Natural killer cell (primary cell): ENCODE measurements around the gene TYROBP. TPM values are rescaled to one million over a fixed set of nuclear protein-coding genes. Genes with fewer than 3 reads are reported as not detected.

Source experiments
- ATAC-seq, 3 donors: fragments of 150-1000 bp in 2 of 3; fragments of 200-7000 bp in 1 of 3; cut with Tn5 transposase; 1 replicate in 1 of 3; 2 replicates in 2 of 3; pipeline ENCODE4 v1.10.0; 2021; ENCODE audit warnings: mild to moderate bottlenecking in 2 of 3, moderate library complexity in 2 of 3
- DNase-seq, 2 donors: peaks; one replicate each; pipeline versions ENCODE4 v3.0.0 to v3.0.0-alpha.2; 2013 to 2021; ENCODE audit warnings: mixed read lengths in 1 of 2
- H3K27ac ChIP-seq: one replicate; pipeline ENCODE4 v1.5.1; 2013; ENCODE audit warnings: mild to moderate bottlenecking, low read length
- H3K27me3 ChIP-seq: one replicate; pipeline ENCODE4 v1.6.1; 2013; ENCODE audit warnings: low read length; ENCODE audit not compliant: control insufficient read depth, insufficient read depth
- H3K36me3 ChIP-seq: one replicate; pipeline ENCODE4 v1.6.1; 2013; ENCODE audit warnings: low read length; ENCODE audit not compliant: control insufficient read depth, insufficient read depth
- H3K4me1 ChIP-seq: one replicate; pipeline ENCODE4 v1.6.1; 2013; ENCODE audit warnings: low read length; ENCODE audit not compliant: control insufficient read depth, insufficient read depth
- H3K4me3 ChIP-seq: one replicate; pipeline ENCODE4 v1.5.1; 2013; ENCODE audit warnings: low read length
- H3K9me3 ChIP-seq: one replicate; pipeline ENCODE4 v1.6.1; 2013; ENCODE audit warnings: low read length; ENCODE audit not compliant: control insufficient read depth, insufficient read depth
- H3K27ac Mint-ChIP-seq, 2 donors: one replicate each; pipeline ENCODE4 v1.8.0; 2022; ENCODE audit warnings: mild to moderate bottlenecking in 2 of 2, mixed read lengths in 2 of 2, moderate library complexity in 1 of 2
- H3K27me3 Mint-ChIP-seq, 2 donors: one replicate each; pipeline ENCODE4 v1.8.0; 2022; ENCODE audit warnings: low read depth in 2 of 2, mixed read lengths in 2 of 2
- H3K36me3 Mint-ChIP-seq: one replicate; pipeline ENCODE4 v1.8.0; 2022; ENCODE audit warnings: mixed read lengths
- H3K4me1 Mint-ChIP-seq, 2 donors: one replicate each; pipeline ENCODE4 v1.8.0; 2022; ENCODE audit warnings: mixed read lengths in 2 of 2
- H3K4me3 Mint-ChIP-seq: one replicate; pipeline ENCODE4 v1.8.0; 2022; ENCODE audit warnings: mild to moderate bottlenecking, moderate library complexity, mixed read lengths
- H3K9me3 Mint-ChIP-seq, 2 donors: one replicate each; pipeline ENCODE4 v1.8.0; 2022; ENCODE audit warnings: mixed read lengths in 2 of 2
- WGBS: methylation state at CpG from one replicate; pipeline ENCODE4 v1.1.7; 2013; ENCODE audit warnings: missing lambda C conversion rate; ENCODE audit not compliant: insufficient coverage; 5-methylcytosine and 5-hydroxymethylcytosine counted together
- intact Hi-C: fragments of 100-400 bp; cut with micrococcal nuclease; formaldehyde crosslinking; loops from one replicate; pipeline ENCODE4 v1.14.2; 2022
- total RNA-seq, 4 donors: library from RNA; stranded (reverse); fragments of 120-200 nt in 1 of 4; gene quantifications; one replicate each; pipeline versions ENCODE4 v1.2.3 to v1.2.4, GENCODE V29; 2013 to 2022
- TF ChIP-seq, protein P1 (sequence below): fragments of 200-600 bp; IDR thresholded peaks from one replicate; pipeline ENCODE4 v1.8.0; 2022; ENCODE audit warnings: antibody characterized with exemption

The TYROBP gene
- total RNA-seq, 3 donors from 2014 or later (not counting 1 experiment from before 2014, with no cell fraction given), result 439 to 494 (median 469) TPM

DNA sequence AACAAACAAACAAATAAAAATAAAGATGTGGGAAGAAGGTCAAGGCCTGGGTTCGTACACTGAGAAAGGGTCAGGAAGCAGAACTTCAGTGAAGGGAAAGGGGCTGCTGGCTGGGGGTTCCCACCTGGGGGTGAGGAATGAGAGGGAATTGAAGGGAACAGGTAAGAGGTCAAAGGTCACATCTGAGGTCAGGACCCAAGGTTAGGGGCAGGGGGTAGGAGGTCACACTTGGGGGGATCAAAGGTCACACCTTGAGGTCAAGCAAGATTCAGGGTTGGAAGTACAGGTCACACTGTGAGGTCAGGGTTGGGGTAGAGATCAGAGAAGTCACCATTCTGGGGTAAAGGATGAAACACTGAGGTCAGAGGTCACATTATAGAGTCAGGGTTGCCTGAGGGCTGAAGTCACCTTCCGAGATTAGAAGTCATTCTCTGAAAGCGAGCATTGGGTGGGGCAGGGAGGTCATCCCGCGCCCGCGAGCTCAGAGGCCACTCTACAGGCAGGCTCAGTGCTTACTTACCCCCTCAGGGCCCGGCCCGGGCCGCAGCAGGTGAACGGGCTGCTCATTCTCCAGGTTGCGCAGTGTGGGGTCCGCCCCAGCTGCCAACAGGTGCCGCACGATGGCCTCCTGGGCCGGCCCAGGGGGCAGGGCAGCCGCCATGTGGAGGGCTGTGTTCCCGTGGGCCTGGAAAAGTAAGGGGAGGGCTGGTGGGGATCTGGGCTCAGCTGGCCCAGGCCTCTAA is 18.6 kb downstream of the TYROBP start:
- H3K36me3 Mint-ChIP-seq, result peaks cover 18% of the 10 kb centered on the region
- H3K4me1 ChIP-seq, result no peaks in the 10 kb centered on the region
- H3K9me3 ChIP-seq, result no peaks in the 10 kb centered on the region
- TF ChIP-seq, protein P1, sequence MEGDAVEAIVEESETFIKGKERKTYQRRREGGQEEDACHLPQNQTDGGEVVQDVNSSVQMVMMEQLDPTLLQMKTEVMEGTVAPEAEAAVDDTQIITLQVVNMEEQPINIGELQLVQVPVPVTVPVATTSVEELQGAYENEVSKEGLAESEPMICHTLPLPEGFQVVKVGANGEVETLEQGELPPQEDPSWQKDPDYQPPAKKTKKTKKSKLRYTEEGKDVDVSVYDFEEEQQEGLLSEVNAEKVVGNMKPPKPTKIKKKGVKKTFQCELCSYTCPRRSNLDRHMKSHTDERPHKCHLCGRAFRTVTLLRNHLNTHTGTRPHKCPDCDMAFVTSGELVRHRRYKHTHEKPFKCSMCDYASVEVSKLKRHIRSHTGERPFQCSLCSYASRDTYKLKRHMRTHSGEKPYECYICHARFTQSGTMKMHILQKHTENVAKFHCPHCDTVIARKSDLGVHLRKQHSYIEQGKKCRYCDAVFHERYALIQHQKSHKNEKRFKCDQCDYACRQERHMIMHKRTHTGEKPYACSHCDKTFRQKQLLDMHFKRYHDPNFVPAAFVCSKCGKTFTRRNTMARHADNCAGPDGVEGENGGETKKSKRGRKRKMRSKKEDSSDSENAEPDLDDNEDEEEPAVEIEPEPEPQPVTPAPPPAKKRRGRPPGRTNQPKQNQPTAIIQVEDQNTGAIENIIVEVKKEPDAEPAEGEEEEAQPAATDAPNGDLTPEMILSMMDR, result no peak
- H3K27me3 Mint-ChIP-seq, result no peaks in the 10 kb centered on the region
- intact Hi-C loops, result no loop called here
- peaks cover 4 to 11% of the 10 kb centered on the region in 2 donors for H3K4me1 Mint-ChIP-seq
- H3K27ac Mint-ChIP-seq, result peak overlapping the region; percentile 42 to 83
- H3K9me3 Mint-ChIP-seq, result no peaks in the 10 kb centered on the region
- H3K4me3 Mint-ChIP-seq, result peak overlapping the region; percentile 45
- DNase-seq (no peak), ATAC-seq (peak in 2 of 3 donors; percentile 24 to 27)
- H3K27me3 ChIP-seq, result no peaks in the 10 kb centered on the region
- WGBS, result 97% methylated on average over 18 of the region's 18 CpGs
- no peak overlapping the region for H3K27ac ChIP-seq
- H3K36me3 ChIP-seq, result peaks cover 64% of the 10 kb centered on the region
- H3K4me3 ChIP-seq, result no peak overlapping the region

DNA sequence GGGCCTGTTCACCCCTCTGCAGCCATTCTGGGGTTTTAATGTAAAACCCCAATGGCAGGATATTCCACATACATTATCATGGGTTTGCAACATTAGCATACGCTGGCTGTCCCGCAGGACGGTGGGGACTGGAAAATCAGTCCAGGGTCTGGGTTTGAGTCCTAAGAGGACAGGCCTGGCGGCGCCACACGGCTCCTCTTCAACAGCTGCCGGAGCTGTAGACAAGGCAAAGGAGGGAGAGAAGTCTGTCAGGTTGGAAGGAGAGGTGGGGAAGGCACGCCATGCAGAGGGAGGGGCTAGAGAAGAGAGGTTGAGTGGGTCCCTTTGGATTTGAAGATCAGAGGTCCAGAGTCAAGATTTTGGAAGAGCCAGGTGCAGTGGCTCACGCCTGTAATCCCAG is 19.7 kb downstream of the TYROBP start:
- TF ChIP-seq, protein P1, result no peak
- H3K36me3 ChIP-seq, result peaks cover 55% of the 10 kb centered on the region
- 97% methylated on average over 9 of the region's 9 CpGs for WGBS
- no peak overlapping the region for H3K27ac ChIP-seq
- H3K4me1 ChIP-seq, result no peaks in the 10 kb centered on the region
- no peak overlapping the region for H3K4me3 ChIP-seq
- H3K9me3 ChIP-seq, result no peaks in the 10 kb centered on the region
- intact Hi-C loops, result no loop called here
- Mint-ChIP-seq H3K27me3 (no peaks in the 10 kb centered on the region), H3K9me3 (no peaks in the 10 kb centered on the region), H3K27ac (peak overlapping the region; percentile 6 to 67), H3K36me3 (peaks cover 18% of the 10 kb centered on the region), H3K4me3 (peak overlapping the region; percentile 17), H3K4me1 (peaks cover 4 to 11% of the 10 kb centered on the region in 2 donors)
- DNase-seq (no peak), ATAC-seq (no peak)
- H3K27me3 ChIP-seq, result no peaks in the 10 kb centered on the region

DNA sequence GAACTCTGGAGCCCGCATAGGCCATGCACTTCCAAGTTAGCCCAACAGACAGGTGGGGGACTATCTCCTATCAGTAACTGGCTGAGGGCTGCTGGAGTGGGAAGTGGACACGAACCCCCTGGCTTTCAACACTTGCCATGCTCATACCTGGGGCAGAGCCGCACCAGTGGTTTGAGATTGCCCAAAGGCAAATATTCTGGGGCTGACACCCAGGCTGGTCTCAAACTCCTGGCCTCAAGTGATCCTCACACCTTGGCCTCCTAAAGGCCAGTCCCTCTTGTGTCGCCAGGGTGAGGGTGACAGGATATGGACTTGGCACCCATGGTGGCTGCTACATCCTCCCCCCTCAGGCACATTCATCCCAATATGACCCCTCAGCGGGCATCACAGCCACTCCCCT is 20.9 kb downstream of the TYROBP start:
- intact Hi-C loops, result no loop called here
- H3K36me3 ChIP-seq, result peaks cover 44% of the 10 kb centered on the region
- Mint-ChIP-seq H3K27ac (peak overlapping the region in 1 of 2 donors; percentile 67), H3K27me3 (no peaks in the 10 kb centered on the region), H3K9me3 (no peaks in the 10 kb centered on the region), H3K36me3 (peaks cover 11% of the 10 kb centered on the region), H3K4me3 (no peak overlapping the region), H3K4me1 (peaks cover 3 to 15% of the 10 kb centered on the region in 2 donors)
- 88% methylated on average over 5 of the region's 5 CpGs for WGBS
- no peak overlapping the region for H3K27ac ChIP-seq
- no peaks in the 10 kb centered on the region for H3K27me3 ChIP-seq
- DNase-seq (no peak), ATAC-seq (no peak)
- TF ChIP-seq, protein P1, result no peak
- no peaks in the 10 kb centered on the region for H3K4me1 ChIP-seq
- H3K9me3 ChIP-seq, result no peaks in the 10 kb centered on the region
- no peak overlapping the region for H3K4me3 ChIP-seq

DNA sequence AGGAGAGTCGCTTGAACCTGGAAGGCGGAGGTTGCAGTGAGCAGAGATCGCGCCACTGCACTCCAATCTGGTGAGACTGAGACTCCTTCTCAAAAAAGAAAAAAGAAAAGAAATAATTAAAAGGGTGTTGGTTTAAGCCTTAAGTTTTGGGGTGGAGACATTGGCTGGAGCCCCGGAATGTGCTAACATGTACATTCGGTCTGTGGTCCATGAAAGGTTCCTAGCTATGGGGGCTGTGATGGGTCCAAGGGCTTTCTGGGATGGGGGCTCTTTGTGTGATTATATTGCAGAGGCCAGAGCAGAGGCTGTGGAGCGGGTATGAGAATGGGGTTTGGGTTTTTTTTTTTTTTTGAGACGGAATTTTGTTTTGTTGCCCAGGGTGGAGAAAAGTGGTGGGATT is 22.2 kb downstream of the TYROBP start:
- no peaks in the 10 kb centered on the region for H3K9me3 Mint-ChIP-seq
- peaks cover 11% of the 10 kb centered on the region for H3K36me3 Mint-ChIP-seq
- H3K27ac Mint-ChIP-seq, result peak overlapping the region; percentile 48 to 63
- Histone ChIP-seq H3K9me3 (no peaks in the 10 kb centered on the region), H3K4me3 (no peak overlapping the region), H3K4me1 (no peaks in the 10 kb centered on the region), H3K36me3 (peaks cover 37% of the 10 kb centered on the region), H3K27ac (no peak overlapping the region), H3K27me3 (no peaks in the 10 kb centered on the region)
- DNase-seq (no peak), ATAC-seq (no peak)
- 96% methylated on average over 7 of the region's 8 CpGs for WGBS
- no peaks in the 10 kb centered on the region for H3K27me3 Mint-ChIP-seq
- H3K4me1 Mint-ChIP-seq, result peaks cover 5 to 14% of the 10 kb centered on the region in 2 donors
- TF ChIP-seq, protein P1, result no peak
- H3K4me3 Mint-ChIP-seq, result peak overlapping the region; percentile 9
- intact Hi-C loops, result no loop called here
